Activated CD4-positive, alpha-beta T cell treated with anti-CD3 and anti-CD28 coated beads, Interleukin-2, amount 50 U/mL, for 24 hours (primary cell): ENCODE results near the gene FBXW4.
"Not testable (repeated sequence)": the region's sequence is repeated elsewhere in the genome, so short reads cannot be mapped to it uniquely, and the experiment has no call there.

Experiments used
- DNase-seq, 2 donors: peaks; one replicate each; pipeline ENCODE4 v3.0.0-alpha.2; 2020; ENCODE audit warnings: low read depth in 1 of 2, low spot score in 1 of 2

The FBXW4 gene

GRCh38 chr10:101658975-101659374 is 36.0 kb downstream of the FBXW4 start:
- DNase-seq = no peak

DNA sequence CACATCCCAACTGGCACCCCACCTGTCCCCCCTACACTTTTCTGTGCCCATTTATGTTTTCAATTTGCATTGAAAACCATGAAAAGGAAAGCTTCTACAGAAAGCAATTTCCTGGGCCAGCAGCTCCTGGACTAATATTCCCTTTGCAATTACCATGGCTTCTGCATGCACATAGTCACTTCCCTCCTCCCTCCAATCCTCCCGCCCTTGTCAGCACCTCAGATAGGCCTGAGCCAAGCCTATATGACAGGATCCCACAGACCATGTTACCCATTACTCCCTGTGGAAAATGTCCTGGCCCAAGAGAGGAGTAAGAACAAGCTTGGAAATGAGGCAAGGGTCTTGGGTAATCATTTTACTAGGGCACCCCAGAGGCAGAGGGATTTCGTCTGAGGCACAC is 38.1 kb downstream of the FBXW4 start:
- DNase-seq = no peak

DNA sequence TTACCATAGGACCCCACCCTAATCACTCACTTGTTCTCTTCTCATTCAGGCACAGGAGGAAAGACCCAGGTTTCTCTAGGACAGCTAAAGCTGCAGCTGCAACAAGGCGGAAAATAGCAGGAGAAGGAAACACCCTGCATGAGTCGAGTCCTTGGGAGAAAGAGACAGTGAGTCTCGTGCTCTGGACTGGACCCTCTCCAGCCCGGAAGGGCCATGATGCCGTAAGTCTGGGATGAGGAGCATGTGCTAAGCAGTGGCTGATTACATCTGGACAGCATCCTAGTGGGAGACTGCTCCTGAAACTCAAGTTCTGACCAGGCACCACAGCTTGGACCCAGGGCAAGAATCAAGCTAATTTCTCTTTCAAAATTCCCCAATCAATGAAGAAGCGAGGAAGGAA is 39.4 kb downstream of the FBXW4 start:
- DNase-seq = no peak

- no peak for DNase-seq
Observed at GRCh38 chr10:101653536-101653935, 41.4 kb downstream of the FBXW4 start.

DNA sequence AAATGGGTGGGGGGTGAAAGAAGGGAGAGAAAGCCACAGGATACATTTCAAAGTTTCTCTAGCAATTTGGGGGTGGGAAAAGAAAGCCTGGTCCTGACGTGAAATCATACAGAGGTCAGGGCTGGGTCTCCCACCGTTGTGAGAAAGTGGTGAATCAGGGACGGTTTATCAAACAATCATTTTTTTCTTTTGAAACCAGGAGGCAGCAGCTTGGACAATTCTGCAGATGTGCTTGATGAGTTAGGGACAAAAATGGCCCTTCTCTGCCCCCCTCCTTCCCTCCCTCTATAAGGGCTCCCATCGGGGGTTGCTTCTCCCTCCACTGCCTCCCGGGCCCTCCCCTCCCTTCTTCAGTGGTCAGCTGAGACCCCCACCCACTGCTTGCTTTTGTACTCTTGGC is 43.6 kb downstream of the FBXW4 start:
- DNase-seq = no peak

DNA sequence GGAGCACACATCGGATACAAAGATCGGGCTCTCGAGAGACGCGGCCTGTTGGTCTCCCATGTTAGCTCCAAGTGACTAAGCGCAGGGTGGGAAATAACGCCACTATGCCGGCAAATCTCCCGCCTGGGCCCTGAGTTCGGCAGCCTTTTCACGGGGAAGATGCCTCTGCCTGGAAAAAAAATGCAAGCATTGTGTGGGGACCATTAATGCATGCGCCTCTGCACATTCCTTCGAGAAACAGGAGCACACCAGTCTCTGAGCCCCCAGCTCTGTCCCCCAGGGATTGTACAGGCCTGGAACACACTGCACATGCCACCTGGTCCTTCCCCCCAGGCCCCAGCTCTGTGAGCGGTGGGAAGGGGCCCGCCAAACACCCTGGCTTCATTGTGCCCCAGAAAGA is 44.1 kb downstream of the FBXW4 start:
- no peak for DNase-seq

- no peak for DNase-seq
Observed at GRCh38 chr10:101649525-101650085, 45.4 kb downstream of the FBXW4 start.

DNA sequence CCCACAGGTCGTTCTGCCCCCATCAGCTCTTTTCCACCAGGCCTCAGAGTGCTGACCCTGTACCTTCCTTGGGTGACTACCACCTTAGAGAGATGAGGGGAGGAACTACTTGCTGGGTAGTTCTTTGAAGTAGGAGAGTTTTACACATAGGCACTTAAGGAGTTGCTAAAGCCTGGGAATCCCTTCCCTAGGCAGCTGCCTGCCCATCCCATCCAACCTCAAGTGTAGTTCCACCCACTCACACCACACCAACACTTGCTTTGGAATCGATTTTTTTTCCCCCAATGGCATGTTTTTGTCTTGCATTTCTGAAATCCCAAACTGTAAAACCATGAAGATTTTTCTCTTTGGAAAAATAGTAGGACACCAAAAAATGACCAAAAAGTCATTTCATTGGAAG is 47.7 kb downstream of the FBXW4 start:
- no peak for DNase-seq

DNA sequence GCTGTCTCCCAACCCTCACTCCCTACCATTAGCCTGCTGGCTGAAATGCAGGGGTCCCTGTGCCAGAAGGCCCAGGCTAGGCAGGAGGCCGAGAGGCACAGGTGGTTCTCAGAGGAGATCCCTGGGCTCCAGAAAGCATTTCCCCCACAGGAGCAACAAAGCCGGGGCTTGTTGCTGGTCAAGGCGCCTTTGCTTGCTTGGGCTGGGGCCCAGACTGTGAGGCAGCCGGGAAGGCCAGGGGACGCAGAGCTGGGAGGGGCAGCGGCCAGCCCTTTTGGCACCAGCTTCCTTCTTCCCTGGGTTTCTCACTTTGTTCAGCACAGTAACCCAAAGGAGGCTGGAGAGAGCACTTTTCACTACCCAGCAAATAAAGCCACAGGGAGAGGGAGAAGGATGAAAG is 48.6 kb downstream of the FBXW4 start:
- no peak for DNase-seq

DNA sequence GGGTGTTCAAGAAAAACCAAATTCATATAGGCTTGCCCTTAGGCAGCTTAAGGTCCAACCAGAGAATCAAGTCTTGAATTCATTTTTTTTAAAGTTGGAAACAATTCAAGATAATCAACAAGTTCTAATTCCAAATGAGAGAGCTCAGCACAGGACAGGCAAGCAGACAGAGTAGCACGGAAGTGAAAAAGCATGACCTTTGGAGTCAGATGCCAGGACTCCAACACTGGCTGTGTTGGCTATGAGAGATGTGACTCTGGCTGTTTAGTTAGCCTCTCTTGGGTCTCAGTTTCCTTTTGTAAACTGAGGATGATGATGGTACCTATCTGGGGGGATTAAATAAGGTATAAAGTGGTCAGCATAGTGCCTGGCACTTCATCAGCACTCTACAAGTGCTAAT is 49.3 kb downstream of the FBXW4 start:
- no peak for DNase-seq

DNA sequence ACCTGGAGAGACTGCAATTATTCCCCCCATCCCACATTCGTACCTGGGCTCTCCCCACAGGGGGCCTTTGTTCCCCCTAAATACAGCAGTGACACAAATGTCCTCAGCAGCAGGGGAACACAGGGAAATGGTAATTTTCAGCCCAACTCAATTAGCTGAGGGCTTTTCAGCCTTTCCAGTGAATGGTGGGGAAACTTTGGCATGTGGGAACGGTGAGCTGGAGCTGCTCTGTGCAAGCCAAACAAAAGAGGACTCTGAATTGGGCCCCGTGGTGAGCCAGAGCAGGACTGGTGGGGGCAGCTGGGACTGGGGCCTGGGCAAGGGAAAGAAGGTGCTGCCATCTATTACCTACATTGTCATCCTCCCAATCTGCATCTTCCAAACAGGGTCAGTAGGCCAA is 51.0 kb downstream of the FBXW4 start:
- DNase-seq = no peak

DNA sequence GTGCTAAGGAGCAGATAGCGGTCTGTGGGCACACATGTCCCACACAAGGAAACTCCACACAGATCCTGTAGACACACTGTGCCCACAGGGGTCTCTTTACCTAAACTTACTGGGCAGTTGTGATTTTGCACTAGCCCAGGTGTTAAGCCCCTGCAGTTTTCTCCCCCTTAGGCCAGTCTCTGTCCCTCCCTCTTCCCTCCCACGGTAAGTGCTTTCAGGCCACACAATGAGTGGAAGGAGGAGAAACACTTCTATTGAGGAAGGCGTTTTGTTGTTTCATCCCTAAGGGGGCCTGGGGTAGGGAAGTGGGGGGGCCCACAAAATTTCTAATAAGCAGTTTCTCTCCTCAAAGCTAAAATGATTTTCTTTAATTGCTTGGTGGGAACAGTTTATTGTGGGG is 51.4 kb downstream of the FBXW4 start:
- DNase-seq = no peak

DNA sequence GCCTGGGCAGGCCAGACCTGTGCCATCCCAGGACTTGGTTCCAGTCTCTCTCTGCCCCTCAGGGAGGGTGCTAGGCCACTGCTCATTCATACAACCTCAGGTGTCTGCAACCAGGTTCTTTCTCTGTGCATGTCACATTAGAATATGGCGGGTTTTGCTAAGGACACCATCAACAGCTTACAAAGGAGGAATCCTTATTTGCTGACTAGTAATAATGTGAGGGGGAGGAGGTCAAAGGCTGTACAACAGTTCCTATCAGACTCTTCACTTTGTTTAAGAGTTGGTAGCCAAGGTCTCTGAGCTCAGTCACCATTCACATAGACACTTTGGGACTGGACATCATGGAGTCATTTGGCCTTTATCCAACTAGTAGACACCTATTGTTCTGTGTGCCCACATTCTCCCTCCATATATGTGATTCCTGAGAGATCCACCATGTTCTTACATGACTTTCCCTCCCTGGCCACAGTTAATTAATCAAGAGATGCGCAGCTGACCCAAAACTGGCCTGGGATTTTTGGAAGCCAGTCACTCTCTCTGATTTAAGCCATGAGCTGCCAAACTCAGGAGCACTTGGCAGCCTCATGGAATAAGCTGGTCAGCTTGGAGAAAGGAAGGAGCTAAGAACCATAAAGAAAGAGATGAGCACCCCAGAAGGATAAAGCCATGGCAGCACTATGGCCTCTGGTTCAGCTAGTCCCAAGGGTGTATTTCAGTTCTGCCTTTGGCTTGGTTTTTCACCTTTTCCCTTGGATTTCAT is 55.6 kb downstream of the FBXW4 start:
- DNase-seq = no peak

GRCh38 chr10:101633510-101633909 is 61.5 kb downstream of the FBXW4 start:
- DNase-seq = not testable (repeated sequence)

GRCh38 chr10:101631821-101632475 is 63.0 kb downstream of the FBXW4 start:
- no peak for DNase-seq

DNA sequence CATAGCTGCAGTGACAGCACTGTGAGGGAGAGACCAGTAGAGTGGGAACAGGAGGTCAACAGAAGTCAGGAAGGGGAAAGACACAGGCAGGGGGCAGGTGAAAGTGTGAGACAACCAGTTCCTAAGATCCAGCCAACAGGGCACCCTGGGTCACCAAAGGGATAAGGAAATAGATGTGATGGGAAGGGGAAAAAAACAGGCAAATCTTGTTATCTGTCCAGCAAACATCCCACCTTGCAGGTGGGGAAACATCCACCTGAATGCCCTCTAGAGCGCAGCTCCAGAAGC is 64.4 kb downstream of the FBXW4 start:
- no peak for DNase-seq

- no peak for DNase-seq
Observed at GRCh38 chr10:101629837-101630632, 64.9 kb downstream of the FBXW4 start.

DNA sequence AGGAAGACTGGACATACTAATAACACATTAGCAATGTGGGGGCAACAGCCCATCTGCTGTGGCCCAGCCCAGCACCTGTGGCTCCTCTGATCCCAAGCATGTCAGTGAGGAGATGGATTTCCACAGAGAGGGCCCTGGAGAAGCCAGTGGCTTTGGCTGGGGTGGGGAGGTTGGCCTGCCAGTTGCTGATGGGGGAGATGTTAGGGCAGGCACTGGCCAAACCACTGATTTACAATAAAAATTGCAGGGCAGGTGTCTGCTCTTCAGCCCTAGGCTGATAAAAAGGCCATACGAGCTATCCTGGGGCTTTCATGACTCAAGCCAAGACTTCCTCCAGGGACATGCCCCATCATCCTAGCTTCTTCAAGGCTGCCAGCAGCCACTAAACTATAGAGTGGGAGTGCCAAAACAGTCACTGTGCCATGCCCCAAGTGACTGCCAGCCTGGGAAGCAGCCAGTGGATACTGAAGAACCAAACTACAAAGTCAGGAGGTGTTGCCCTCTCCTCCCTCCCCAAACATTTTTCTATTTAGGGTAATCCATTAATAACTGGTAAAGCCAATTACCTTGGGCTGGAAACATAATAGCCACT is 69.1 kb downstream of the FBXW4 start:
- no peak for DNase-seq

GRCh38 chr10:101624526-101625102 is 70.4 kb downstream of the FBXW4 start:
- no peak for DNase-seq

DNA sequence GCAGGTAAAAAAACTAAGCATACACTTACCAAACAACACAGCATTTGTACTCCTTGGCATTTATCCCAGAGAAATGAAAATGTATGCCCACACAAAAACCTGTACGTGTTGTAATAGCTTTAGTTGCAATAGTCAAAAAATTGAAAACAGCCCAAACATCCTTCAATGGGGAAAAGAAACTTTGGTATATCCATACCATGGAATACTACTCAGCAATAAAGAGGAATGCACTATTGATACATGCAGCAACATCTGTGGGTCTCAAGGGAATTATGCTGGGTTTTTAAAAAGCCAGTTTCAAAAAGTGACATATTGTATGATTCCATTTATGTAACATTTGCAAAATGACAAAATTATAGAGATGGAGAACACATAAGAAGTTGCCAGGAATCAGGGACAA is 71.4 kb downstream of the FBXW4 start:
- DNase-seq = no peak

DNA sequence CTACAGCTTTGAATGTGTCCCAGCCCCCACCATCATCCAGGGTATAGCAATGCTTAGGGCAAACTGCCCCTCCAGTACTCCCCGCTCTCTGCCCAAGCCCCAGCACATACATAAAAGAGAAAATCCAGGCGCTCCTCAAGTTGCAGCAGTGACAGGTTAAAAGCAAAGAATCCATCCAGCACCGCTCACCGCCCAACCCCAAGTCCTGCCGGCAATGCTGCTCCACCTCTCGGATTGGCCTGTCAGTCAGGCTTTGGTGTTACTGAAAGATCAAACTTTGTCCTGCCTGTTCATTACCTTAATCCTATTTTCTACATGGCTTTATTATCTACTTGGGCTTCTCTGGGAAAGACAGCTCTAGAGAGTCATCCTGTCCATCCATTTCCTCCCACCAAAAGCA is 75.0 kb downstream of the FBXW4 start:
- DNase-seq = no peak
